A549 (cell line): ENCODE results near the gene GABARAP. TPM values are rescaled to one million over a fixed set of nuclear protein-coding genes. Genes with fewer than 3 reads are reported as not detected.

Experiments used
- ATAC-seq, 2 experiments: fragments of 200-7000 bp in 1 of 2; fragments of >200 bp in 1 of 2; cut with Nextera tagmentation in 1 of 2; cut with Tn5 transposase in 1 of 2; 3 replicates each; pipeline versions ENCODE4 v1.8.0 to v1.9.1; 2018 to 2020; ENCODE audit warnings: mild to moderate bottlenecking in 1 of 2, moderate library complexity in 1 of 2
- CTCF ChIA-PET: fragments of 300-600 bp; sonication (Branson Sonifier 250); formaldehyde crosslinking; extraction: SDS; loops from one replicate; lab custom pipeline; 2021; ENCODE audit warnings: antibody characterized with exemption, inconsistent platforms; lab: Yijun Ruan, JAX
- POLR2A ChIA-PET: fragments of 350-600 bp; formaldehyde crosslinking; extraction: SDS; loops from one replicate; lab custom pipeline; 2021; ENCODE audit warnings: antibody characterized with exemption, inconsistent platforms; lab: Yijun Ruan, JAX
- DNase-seq, 2 experiments: peaks; one replicate each; pipeline versions ENCODE4 v3.0.0 to v3.0.0-alpha.2; 2011 to 2016; ENCODE audit warnings: low read depth in 1 of 2, low spot score in 1 of 2
- FAIRE-seq: peaks from 2 replicates; lab custom pipeline; 2011; peaks lifted over from hg19 to GRCh38; lab: Jason Lieb, UNC
- H3K27ac ChIP-seq, 2 experiments: fragments of >200 bp; sonication (Bioruptor Twin); formaldehyde crosslinking; 3 replicates each; pipeline ENCODE4 v1.5.1; 2016 to 2017
- H3K4me1 ChIP-seq: fragments of >200 bp; sonication (Bioruptor Twin); formaldehyde crosslinking; 3 replicates; pipeline ENCODE4 v1.6.1; 2016
- H3K4me2 ChIP-seq: fragments of >200 bp; sonication (Bioruptor Twin); formaldehyde crosslinking; 3 replicates; pipeline ENCODE4 v1.6.1; 2016
- H3K4me3 ChIP-seq: fragments of >200 bp; sonication (Bioruptor Twin); formaldehyde crosslinking; 3 replicates; pipeline ENCODE4 v1.5.1; 2016
- H3K9me3 ChIP-seq: fragments of >200 bp; sonication (Bioruptor Twin); formaldehyde crosslinking; 3 replicates; pipeline ENCODE4 v1.6.1; 2016
- BCL3 ChIP-seq: fragments of >200 bp; sonication (Bioruptor Twin); formaldehyde crosslinking; IDR thresholded peaks from 3 replicates; pipeline ENCODE4 v1.6.1; 2016
- E2F6 ChIP-seq: IDR thresholded peaks from 2 replicates; pipeline ENCODE4 v1.6.1; 2012; ENCODE audit warnings: low read depth, borderline replicate concordance
- ELK1 ChIP-seq: fragments of 150-350 bp; IDR thresholded peaks from 2 replicates; pipeline ENCODE4 v1.6.1; 2014; ENCODE audit warnings: low read depth, mild to moderate bottlenecking, low read length
- EP300 ChIP-seq, 2 experiments: fragments of >200 bp; sonication (Bioruptor Twin); formaldehyde crosslinking; IDR thresholded peaks; 2 replicates in 1 of 2; 3 replicates in 1 of 2; pipeline ENCODE4 v1.6.1; 2016 to 2017
- ESRRA ChIP-seq: fragments of 150-350 bp; IDR thresholded peaks from 2 replicates; pipeline ENCODE4 v1.6.1; 2014; ENCODE audit warnings: mild to moderate bottlenecking, low read length, borderline replicate concordance
- FOSL2 ChIP-seq, 2 experiments: fragments of 450-650 bp in 1 of 2; fragments of >200 bp in 1 of 2; sonication (Bioruptor Twin) in 1 of 2; formaldehyde crosslinking; IDR thresholded peaks; 2 replicates each; pipeline versions ENCODE4 v1.5.0 to v1.6.1; 2016 to 2020; ENCODE audit warnings: mild to moderate bottlenecking in 1 of 2, moderate library complexity in 1 of 2
- HDAC2 ChIP-seq: fragments of 200-600 bp; sonication (generic); IDR thresholded peaks from 2 replicates; pipeline ENCODE4 v1.6.1; 2016
- JUN ChIP-seq, 2 experiments: fragments of >200 bp; sonication (Bioruptor Twin); formaldehyde crosslinking; IDR thresholded peaks; 2 replicates in 1 of 2; 3 replicates in 1 of 2; pipeline ENCODE4 v1.6.1; 2016 to 2017
- JUNB ChIP-seq: fragments of >200 bp; sonication (Bioruptor Twin); formaldehyde crosslinking; IDR thresholded peaks from 2 replicates; pipeline ENCODE4 v1.6.1; 2016
- MAFK ChIP-seq: fragments of 450-650 bp; IDR thresholded peaks from 2 replicates; pipeline ENCODE4 v1.6.1; 2014; ENCODE audit not compliant: partially characterized antibody
- MYC ChIP-seq: IDR thresholded peaks from 2 replicates; pipeline ENCODE4 v1.6.1; 2012; ENCODE audit warnings: mild to moderate bottlenecking, inconsistent platforms, low read length, improper control_type of control experiment, borderline replicate concordance
- NFE2L2 ChIP-seq: fragments of 150-350 bp; conservative IDR thresholded peaks from 2 replicates; pipeline ENCODE4 v1.6.1; 2014; ENCODE audit warnings: low read length
- POLR2A ChIP-seq: IDR thresholded peaks from 2 replicates; pipeline ENCODE4 v1.6.1; 2012; ENCODE audit warnings: mild to moderate bottlenecking, low read length
- RNF2 ChIP-seq: fragments of 200-600 bp; sonication (generic); IDR thresholded peaks from 2 replicates; pipeline ENCODE4 v1.6.1; 2016; ENCODE audit warnings: low read depth, mild to moderate bottlenecking, antibody characterized with exemption, moderate library complexity, borderline replicate concordance
- ZC3H11A ChIP-seq: fragments of 450-650 bp; IDR thresholded peaks from 2 replicates; pipeline ENCODE4 v1.6.1; 2014; ENCODE audit warnings: antibody characterized with exemption, mild to moderate bottlenecking
- ZNF302 ChIP-seq: fragments of 250-450 bp; sonication (Bioruptor Pico); IDR thresholded peaks from 2 replicates; pipeline ENCODE4 v1.9.0; 2021; ENCODE audit warnings: inconsistent platforms, mild to moderate bottlenecking, moderate library complexity
- WGBS: methylation state at CpG from one replicate; pipeline ENCODE4 v1.1.6; 2017; ENCODE audit errors: missing lambda C conversion rate; 5-methylcytosine and 5-hydroxymethylcytosine counted together
- polyA plus RNA-seq, 4 experiments: library from polyadenylated mRNA; depleted of rRNA in 3 of 4; stranded (reverse); fragments of >200 nt; fragmentation: RNase III in 1 of 4; extraction: RNeasy Plus Mini Kit Qiagen cat#74134 plus additional on column Dnase treatment in 1 of 4; gene quantifications; 2 replicates in 3 of 4; 3 replicates in 1 of 4; pipeline ENCODE4 v1.2.3, GENCODE V29; 2011 to 2017
- TF ChIP-seq, protein P1 (sequence below): fragments of >200 bp; sonication (Bioruptor Twin); formaldehyde crosslinking; IDR thresholded peaks from 3 replicates; pipeline ENCODE4 v1.5.1; 2016
- TF ChIP-seq, protein P2 (sequence below): fragments of >200 bp; sonication (Bioruptor Twin); formaldehyde crosslinking; IDR thresholded peaks from 2 replicates; pipeline ENCODE4 v1.6.1; 2016

GABARAP gene
- polyA plus RNA-seq, 2 of the 4 experiments (the other 2 are of a cell fraction) = 399 to 504 TPM

DNA sequence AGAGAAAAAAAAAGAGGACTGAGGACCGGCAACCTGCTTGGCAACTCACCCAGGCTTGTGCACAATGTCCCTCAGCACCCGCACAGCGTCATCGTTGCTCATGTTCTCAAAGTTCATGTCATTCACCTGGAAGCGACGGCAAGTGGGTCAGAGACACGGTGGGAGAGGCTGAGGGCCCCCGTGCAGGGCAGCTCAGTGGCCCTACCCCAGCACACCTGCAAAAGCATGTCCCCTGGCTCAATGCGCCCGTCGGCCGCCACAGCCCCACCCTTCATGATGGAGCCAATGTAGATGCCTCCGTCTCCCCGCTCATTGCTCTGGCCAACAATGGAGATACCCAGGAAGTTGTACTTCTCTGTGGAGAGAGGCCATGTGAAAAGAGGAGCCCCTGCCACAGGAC is 13.3 kb downstream of the GABARAP start:
- DNase-seq (no peak), ATAC-seq (no peak), FAIRE-seq (no peak)
- WGBS = 95% methylated on average over 14 of the region's 14 CpGs
- Histone ChIP-seq H3K4me1 (peaks cover 23% of the 10 kb centered on the region), H3K27ac (peak overlapping the region in 1 of 2 experiments; percentile 51; a peak in 1 of 6 replicates), H3K4me3 (no peak overlapping the region), H3K4me2 (no peak overlapping the region; the same call in 2 of the 3 replicates), H3K9me3 (no peaks in the 10 kb centered on the region)
- CTCF ChIA-PET = interaction anchor here (1.4 to 17.3 kb wide), 3 partner anchors 7 to 68 kb away, joined by 4 to 169 read pairs (median 8); partner anchors contain the start of genes ACADVL and DLG4
- no peak for TF ChIP-seq MYC
- TF ChIP-seq E2F6 = no peak
- TF ChIP-seq JUN (IDR thresholded peaks at IDR 0.05) = no peak
- TF ChIP-seq ZC3H11A = no peak
- TF ChIP-seq HDAC2 = no peak
- POLR2A ChIA-PET = no interaction called here

DNA sequence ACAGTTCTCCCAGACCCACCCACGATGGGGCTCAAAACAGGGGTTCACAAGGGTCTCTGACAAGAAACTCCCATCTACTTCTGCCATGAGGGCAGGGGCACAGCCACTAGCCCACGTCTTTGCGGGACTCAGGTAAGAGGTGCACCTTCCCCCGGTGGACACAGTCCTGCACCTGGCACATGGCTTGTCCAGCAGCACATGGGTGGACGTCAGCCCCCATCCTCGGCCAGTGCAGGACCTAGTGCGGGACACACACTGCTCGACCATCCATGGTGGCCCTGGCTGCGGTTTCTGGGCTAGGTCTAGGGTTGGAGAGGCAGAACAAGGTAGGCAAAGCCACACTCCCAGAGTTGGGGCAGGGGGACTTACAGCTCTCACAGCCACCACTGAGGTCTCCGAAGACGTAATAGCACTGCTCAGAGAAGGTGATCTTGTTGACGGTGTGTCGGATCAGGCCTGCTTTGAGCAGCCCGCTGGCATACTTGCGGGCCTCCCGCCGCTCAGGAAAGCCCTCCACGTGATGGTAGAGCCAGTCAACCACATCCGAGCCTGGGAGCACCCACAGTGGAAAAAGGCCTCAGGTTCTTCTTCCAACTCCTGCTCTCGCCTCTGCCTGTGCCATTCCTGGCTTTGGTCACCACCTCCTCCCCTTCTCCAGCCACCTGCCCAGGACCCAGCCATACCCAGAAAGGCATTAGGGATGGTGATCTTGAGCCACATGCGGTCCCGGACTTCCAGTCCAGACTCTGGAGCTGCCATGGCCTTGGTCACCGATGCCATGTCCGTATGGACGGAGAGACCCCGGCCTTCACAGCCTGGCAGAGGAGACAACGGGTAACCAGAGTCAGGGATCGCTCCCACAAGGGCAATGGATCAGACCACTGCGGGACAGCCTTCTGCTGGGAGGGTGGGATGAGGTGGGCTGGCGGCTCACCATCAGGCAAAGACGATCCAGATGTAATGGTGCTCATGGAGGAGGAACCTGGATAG is 15.2 kb downstream of the GABARAP start:
- no peak for TF ChIP-seq EP300 (IDR thresholded peaks at IDR 0.05)
- no peak for TF ChIP-seq RNF2
- no peak for TF ChIP-seq POLR2A
- TF ChIP-seq, protein P1, sequence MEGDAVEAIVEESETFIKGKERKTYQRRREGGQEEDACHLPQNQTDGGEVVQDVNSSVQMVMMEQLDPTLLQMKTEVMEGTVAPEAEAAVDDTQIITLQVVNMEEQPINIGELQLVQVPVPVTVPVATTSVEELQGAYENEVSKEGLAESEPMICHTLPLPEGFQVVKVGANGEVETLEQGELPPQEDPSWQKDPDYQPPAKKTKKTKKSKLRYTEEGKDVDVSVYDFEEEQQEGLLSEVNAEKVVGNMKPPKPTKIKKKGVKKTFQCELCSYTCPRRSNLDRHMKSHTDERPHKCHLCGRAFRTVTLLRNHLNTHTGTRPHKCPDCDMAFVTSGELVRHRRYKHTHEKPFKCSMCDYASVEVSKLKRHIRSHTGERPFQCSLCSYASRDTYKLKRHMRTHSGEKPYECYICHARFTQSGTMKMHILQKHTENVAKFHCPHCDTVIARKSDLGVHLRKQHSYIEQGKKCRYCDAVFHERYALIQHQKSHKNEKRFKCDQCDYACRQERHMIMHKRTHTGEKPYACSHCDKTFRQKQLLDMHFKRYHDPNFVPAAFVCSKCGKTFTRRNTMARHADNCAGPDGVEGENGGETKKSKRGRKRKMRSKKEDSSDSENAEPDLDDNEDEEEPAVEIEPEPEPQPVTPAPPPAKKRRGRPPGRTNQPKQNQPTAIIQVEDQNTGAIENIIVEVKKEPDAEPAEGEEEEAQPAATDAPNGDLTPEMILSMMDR = no peak
- no peak for TF ChIP-seq HDAC2
- TF ChIP-seq JUNB = no peak
- no peak for TF ChIP-seq ELK1
- TF ChIP-seq NFE2L2 = no peak
- TF ChIP-seq BCL3 = no peak
- no peak for TF ChIP-seq ESRRA
- no peak for TF ChIP-seq MAFK
- no peak for TF ChIP-seq FOSL2 (IDR thresholded peaks at IDR 0.05)
- no peak for TF ChIP-seq FOSL2 (CRISPR knock-in tag; IDR thresholded peaks at IDR 0.05)
- TF ChIP-seq ZNF302 (CRISPR knock-in tag) = no peak
- TF ChIP-seq, protein P2, sequence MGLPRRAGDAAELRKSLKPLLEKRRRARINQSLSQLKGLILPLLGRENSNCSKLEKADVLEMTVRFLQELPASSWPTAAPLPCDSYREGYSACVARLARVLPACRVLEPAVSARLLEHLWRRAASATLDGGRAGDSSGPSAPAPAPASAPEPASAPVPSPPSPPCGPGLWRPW = no peak
- no peak for FAIRE-seq
- DNase-seq = no peak
- no peak overlapping the region; a peak in 1 of 6 replicates for H3K27ac ChIP-seq
- peaks cover 10% of the 10 kb centered on the region for H3K4me1 ChIP-seq
- no peak overlapping the region for H3K4me3 ChIP-seq
- no peak; a peak in 1 of 6 replicates for ATAC-seq
- ChIA-PET CTCF (interaction anchor here (10.0 kb wide), 1 partner anchor 11 kb away, joined by 169 read pairs; the partner anchor contains the start of genes DVL2, GABARAP and PHF23), POLR2A (no interaction called here)
- H3K9me3 ChIP-seq = no peaks in the 10 kb centered on the region
- H3K4me2 ChIP-seq = no peak overlapping the region
- WGBS = 91% methylated on average over 29 of the region's 31 CpGs
